HG03175 (cell line): ENCODE measurements around the gene PRR3.

ENCODE experiments used
- ATAC-seq: cut with Tn5 transposase; IDR thresholded peaks from one replicate; pipeline ENCODE4 v1.9.1; 2021; ENCODE audit warnings: mild to moderate bottlenecking, moderate library complexity; ENCODE audit not compliant: unreplicated experiment

PRR3 gene

GRCh38 chr6:30611150-30611855, 54.2 kb downstream of the PRR3 start:
- ATAC-seq: no peak

- ATAC-seq: no peak
Observed at GRCh38 chr6:30611856-30612194, 54.7 kb downstream of the PRR3 start.

GRCh38 chr6:30612213-30612612, 55.1 kb downstream of the PRR3 start:
- ATAC-seq: no peak

- no peak for ATAC-seq
Observed at GRCh38 chr6:30612687-30613248, 55.7 kb downstream of the PRR3 start.
